Mesodermal cell (in vitro differentiated cells): ENCODE measurements around the gene PCYT1A.
"Not testable (repeated sequence)": the region's sequence is repeated elsewhere in the genome, so short reads cannot be mapped to it uniquely, and the experiment has no call there.

Experiments
- H3K27ac ChIP-seq: 2 replicates; pipeline ENCODE4 v1.7.0; 2013; ENCODE audit warnings: mild to moderate bottlenecking, low read depth, low read length, moderate library complexity; ENCODE audit not compliant: severe bottlenecking
- H3K36me3 ChIP-seq: 2 replicates; pipeline ENCODE4 v1.7.1; 2013; ENCODE audit warnings: mild to moderate bottlenecking, low read length, moderate library complexity; ENCODE audit not compliant: control insufficient read depth, insufficient read depth
- H3K4me1 ChIP-seq: one replicate; pipeline ENCODE4 v1.7.1; 2013; ENCODE audit warnings: mild to moderate bottlenecking, low read length; ENCODE audit not compliant: insufficient read depth, control insufficient read depth, poor library complexity, severe bottlenecking
- H3K4me3 ChIP-seq: 2 replicates; pipeline ENCODE4 v1.7.0; 2013; ENCODE audit warnings: low read length, control low read depth, mild to moderate bottlenecking; ENCODE audit not compliant: insufficient read depth, poor library complexity, severe bottlenecking; ENCODE audit errors: extremely low read depth
- H3K9me3 ChIP-seq: 2 replicates; pipeline ENCODE4 v1.7.1; 2013; ENCODE audit warnings: mild to moderate bottlenecking, low read length, moderate library complexity; ENCODE audit not compliant: control insufficient read depth
- WGBS, 2 experiments: methylation state at CpG; one replicate each; pipeline ENCODE4 v1.1.5; 2013; ENCODE audit warnings: missing lambda C conversion rate in 2 of 2; ENCODE audit not compliant: insufficient coverage in 2 of 2; 5-methylcytosine and 5-hydroxymethylcytosine counted together

PCYT1A gene

GRCh38 chr3:196189566-196190347 is 97.8 kb downstream of the PCYT1A start:
- no peaks in the 10 kb centered on the region for H3K4me1 ChIP-seq
- no peaks in the 10 kb centered on the region for H3K36me3 ChIP-seq
- WGBS, 2 experiments = 95 to 96% methylated on average over 7 to 12 of the region's 16 CpGs
- no peak overlapping the region for H3K27ac ChIP-seq
- H3K9me3 ChIP-seq = no peaks in the 10 kb centered on the region
- no peak overlapping the region for H3K4me3 ChIP-seq

- H3K9me3 ChIP-seq = no peaks in the 10 kb centered on the region
- H3K27ac ChIP-seq = peak overlapping the region; percentile 10
- no peaks in the 10 kb centered on the region for H3K36me3 ChIP-seq
- H3K4me3 ChIP-seq = no peak overlapping the region
- H3K4me1 ChIP-seq = no peaks in the 10 kb centered on the region
- WGBS, 2 experiments = 36 to 50% methylated on average over 22 to 25 of the region's 31 CpGs
These were observed 100.6 kb downstream of the PCYT1A start for GRCh38 chr3:196186651-196187573.

GRCh38 chr3:196184881-196185280 is 102.6 kb downstream of the PCYT1A start:
- 96% methylated on average over 14 to 15 of the region's 15 CpGs for WGBS, 2 experiments
- Histone ChIP-seq H3K27ac (no peak overlapping the region), H3K9me3 (no peaks in the 10 kb centered on the region), H3K36me3 (no peaks in the 10 kb centered on the region), H3K4me1 (no peaks in the 10 kb centered on the region), H3K4me3 (no peak overlapping the region)

- not testable (repeated sequence) for H3K4me3 ChIP-seq, H3K4me1 ChIP-seq, H3K9me3 ChIP-seq, H3K36me3 ChIP-seq, H3K27ac ChIP-seq
- 93 to 100% methylated on average over 2 to 3 of the region's 4 CpGs for WGBS, 2 experiments
These were observed 103.4 kb downstream of the PCYT1A start for GRCh38 chr3:196184169-196184432.

GRCh38 chr3:196181127-196181546 is 106.4 kb downstream of the PCYT1A start:
- Histone ChIP-seq H3K27ac (no peak overlapping the region), H3K9me3 (no peaks in the 10 kb centered on the region), H3K4me3 (no peak overlapping the region), H3K36me3 (no peaks in the 10 kb centered on the region), H3K4me1 (peaks cover 4% of the 10 kb centered on the region)
- 86 to 92% methylated on average over 7 to 10 of the region's 10 CpGs for WGBS, 2 experiments

GRCh38 chr3:196180346-196180745 is 107.2 kb downstream of the PCYT1A start:
- 94 to 100% methylated on average over 2 to 7 of the region's 9 CpGs for WGBS, 2 experiments
- H3K36me3 ChIP-seq = no peaks in the 10 kb centered on the region
- H3K4me1 ChIP-seq = peaks cover 4% of the 10 kb centered on the region
- no peaks in the 10 kb centered on the region for H3K9me3 ChIP-seq
- no peak overlapping the region for H3K4me3 ChIP-seq
- no peak overlapping the region for H3K27ac ChIP-seq
